ENCODE results near the gene SLC13A1. TPM values are rescaled to one million over a fixed set of nuclear protein-coding genes. Genes with fewer than 3 reads are reported as not detected.
"Not testable (repeated sequence)": the region's sequence is repeated elsewhere in the genome, so short reads cannot be mapped to it uniquely, and the experiment has no call there.

The SLC13A1 gene
- total and polyA plus RNA-seq, 2 donors = under 0.01 to 0.02 TPM

DNA sequence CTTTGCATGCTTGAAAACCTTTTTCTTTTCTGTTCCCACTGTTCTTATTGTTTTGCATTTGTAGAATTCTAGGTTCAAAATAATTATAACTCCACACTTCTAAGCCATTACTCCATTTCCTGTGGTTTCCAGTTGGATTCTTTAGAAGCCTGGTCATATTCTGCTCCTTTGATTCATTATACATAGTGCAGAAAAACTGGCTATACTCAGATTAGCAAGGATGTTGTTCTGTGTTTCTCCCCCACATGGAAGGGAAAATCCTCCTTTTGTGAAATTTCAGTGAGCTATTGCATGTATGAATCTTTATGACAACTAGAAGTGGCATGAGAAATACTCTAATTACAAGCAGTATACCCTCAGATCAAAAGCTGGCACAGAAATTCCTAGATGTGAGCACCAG is 79.5 kb downstream of the SLC13A1 start:
- H3K4me3 ChIP-seq (ENCODE audit: low read length in 2 of 2) = no peak overlapping the region
- no peaks in the 10 kb centered on the region for H3K36me3 ChIP-seq (ENCODE audit: control insufficient read depth in 2 of 2, insufficient read depth in 2 of 2, low read length in 1 of 2)
- H3K9me3 ChIP-seq (ENCODE audit: control insufficient read depth in 2 of 2, insufficient read depth in 1 of 2, low read length in 1 of 2) = no peaks in the 10 kb centered on the region
- no peak for DNase-seq (ENCODE audit: low read depth in 6 of 9, low spot score in 9 of 9)
- no peaks in the 10 kb centered on the region for H3K4me1 ChIP-seq (ENCODE audit: control insufficient read depth in 2 of 2, insufficient read depth in 2 of 2, low read length in 2 of 2)
- no peak overlapping the region for H3K27ac ChIP-seq (ENCODE audit: low read depth in 1 of 2, low read length in 1 of 2)
- H3K27me3 ChIP-seq (ENCODE audit: control insufficient read depth in 2 of 2, insufficient read depth in 1 of 2, low read length in 1 of 2) = no peaks in the 10 kb centered on the region

DNA sequence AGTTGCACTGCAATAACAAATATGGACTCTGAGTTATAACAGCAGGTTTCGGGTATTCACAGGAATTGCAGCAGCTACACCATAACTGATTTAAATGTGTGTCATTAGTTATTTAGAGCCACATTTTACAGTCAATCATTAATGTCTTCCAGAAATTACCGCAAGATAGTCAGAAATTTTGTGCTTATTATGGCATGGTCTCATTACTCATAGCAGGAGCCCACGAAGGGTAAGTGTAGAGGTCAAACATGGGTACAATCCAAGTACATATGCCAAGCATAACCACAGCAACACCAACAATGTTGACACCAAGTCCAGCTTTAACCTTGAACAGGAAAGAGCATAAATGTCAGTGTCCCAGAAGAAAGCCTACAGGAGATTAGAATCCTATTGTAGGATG is 84.4 kb downstream of the SLC13A1 start:
- H3K4me3 ChIP-seq (ENCODE audit: low read length in 2 of 2) = no peak overlapping the region
- H3K27me3 ChIP-seq (ENCODE audit: control insufficient read depth in 2 of 2, insufficient read depth in 1 of 2, low read length in 1 of 2) = no peaks in the 10 kb centered on the region
- H3K9me3 ChIP-seq (ENCODE audit: control insufficient read depth in 2 of 2, insufficient read depth in 1 of 2, low read length in 1 of 2) = no peaks in the 10 kb centered on the region
- no peak overlapping the region for H3K27ac ChIP-seq (ENCODE audit: low read depth in 1 of 2, low read length in 1 of 2)
- H3K36me3 ChIP-seq (ENCODE audit: control insufficient read depth in 2 of 2, insufficient read depth in 2 of 2, low read length in 1 of 2) = no peaks in the 10 kb centered on the region
- 92% methylated on average over 3 of the region's 3 CpGs for WGBS
- no peak for DNase-seq (ENCODE audit: low read depth in 6 of 9, low spot score in 9 of 9)
- no peaks in the 10 kb centered on the region for H3K4me1 ChIP-seq (ENCODE audit: control insufficient read depth in 2 of 2, insufficient read depth in 2 of 2, low read length in 2 of 2)

DNA sequence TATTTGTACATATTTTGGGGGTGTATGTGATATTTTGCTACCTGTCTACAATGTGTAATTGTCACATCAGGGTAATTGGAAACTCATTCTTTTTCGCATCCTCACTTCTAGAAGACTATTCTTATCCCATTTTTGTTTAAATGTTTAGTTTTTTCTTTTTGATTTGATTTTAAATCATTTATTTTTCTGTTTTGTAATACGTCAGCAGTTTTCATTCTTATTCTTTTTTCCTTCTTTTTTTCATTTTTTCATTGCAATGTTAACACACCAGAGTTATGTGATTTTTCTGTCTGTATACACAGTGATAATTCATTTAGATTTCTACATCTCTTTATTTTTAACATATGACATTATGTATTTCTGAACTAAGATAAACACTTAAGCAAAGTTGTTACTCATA is 85.5 kb downstream of the SLC13A1 start:
- WGBS = 93% methylated on average over 2 of the region's 2 CpGs

DNA sequence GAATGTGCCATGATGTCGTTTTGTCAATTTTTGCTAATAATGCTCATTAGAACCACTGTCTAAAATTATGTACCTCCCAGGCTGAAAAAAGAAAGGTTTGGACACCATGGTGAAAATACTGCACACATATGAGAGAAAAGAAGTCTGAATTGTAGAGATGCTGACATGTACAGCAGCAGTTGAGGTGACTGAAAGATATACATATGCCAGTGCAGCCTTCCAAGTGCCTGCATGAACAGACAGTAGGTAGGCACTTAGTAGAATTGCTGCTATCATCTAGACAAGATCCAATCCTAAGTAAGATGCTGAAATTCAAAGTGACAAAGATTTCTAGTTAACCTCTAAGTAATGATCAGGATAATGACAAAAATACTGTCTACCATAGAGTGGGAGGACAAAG is 86.9 kb downstream of the SLC13A1 start:
- H3K27ac ChIP-seq (ENCODE audit: low read depth in 1 of 2, low read length in 1 of 2) = no peak overlapping the region
- 88% methylated on average over 1 of the region's 1 CpG for WGBS

More for the DNA sequence above, 85.5 kb downstream of the SLC13A1 start:
- Histone ChIP-seq H3K27me3 (ENCODE audit: control insufficient read depth in 2 of 2, insufficient read depth in 1 of 2, low read length in 1 of 2) (no peaks in the 10 kb centered on the region), H3K27ac (ENCODE audit: low read depth in 1 of 2, low read length in 1 of 2) (no peak overlapping the region), H3K9me3 (ENCODE audit: control insufficient read depth in 2 of 2, insufficient read depth in 1 of 2, low read length in 1 of 2) (no peaks in the 10 kb centered on the region), H3K4me3 (ENCODE audit: low read length in 2 of 2) (no peak overlapping the region), H3K36me3 (ENCODE audit: control insufficient read depth in 2 of 2, insufficient read depth in 2 of 2, low read length in 1 of 2) (no peaks in the 10 kb centered on the region), H3K4me1 (ENCODE audit: control insufficient read depth in 2 of 2, insufficient read depth in 2 of 2, low read length in 2 of 2) (no peaks in the 10 kb centered on the region)
- DNase-seq (ENCODE audit: low read depth in 6 of 9, low spot score in 9 of 9) = no peak

DNA sequence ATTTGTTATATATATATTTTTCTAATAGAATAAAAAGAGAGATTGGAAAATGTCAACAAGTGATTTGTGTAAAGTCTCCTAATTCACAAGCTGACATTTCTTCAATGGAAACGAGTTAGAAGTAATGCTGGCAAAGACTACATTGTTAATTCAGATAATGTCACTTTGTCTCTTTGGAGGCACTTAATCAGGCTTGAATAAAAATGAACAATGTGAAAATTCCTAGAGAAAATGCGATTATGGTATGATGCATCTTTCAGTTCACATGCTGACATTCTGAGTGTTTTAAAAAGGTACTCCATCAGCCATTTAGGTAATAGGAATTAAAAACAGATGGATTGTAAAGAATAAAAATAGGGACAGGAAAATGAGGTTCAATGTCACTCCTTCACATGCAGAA is 100.1 kb downstream of the SLC13A1 start:
- Histone ChIP-seq H3K4me3 (ENCODE audit: low read length in 2 of 2) (no peak overlapping the region), H3K9me3 (ENCODE audit: control insufficient read depth in 2 of 2, insufficient read depth in 1 of 2, low read length in 1 of 2) (no peaks in the 10 kb centered on the region), H3K4me1 (ENCODE audit: control insufficient read depth in 2 of 2, insufficient read depth in 2 of 2, low read length in 2 of 2) (no peaks in the 10 kb centered on the region), H3K27ac (ENCODE audit: low read depth in 1 of 2, low read length in 1 of 2) (no peak overlapping the region), H3K27me3 (ENCODE audit: control insufficient read depth in 2 of 2, insufficient read depth in 1 of 2, low read length in 1 of 2) (no peaks in the 10 kb centered on the region), H3K36me3 (ENCODE audit: control insufficient read depth in 2 of 2, insufficient read depth in 2 of 2, low read length in 1 of 2) (no peaks in the 10 kb centered on the region)
- 81% methylated on average over 2 of the region's 2 CpGs for WGBS
- no peak for DNase-seq (ENCODE audit: low read depth in 6 of 9, low spot score in 9 of 9)

More for the DNA sequence above, 86.9 kb downstream of the SLC13A1 start:
- no peak for DNase-seq (ENCODE audit: low read depth in 6 of 9, low spot score in 9 of 9)
- no peaks in the 10 kb centered on the region for H3K36me3 ChIP-seq (ENCODE audit: control insufficient read depth in 2 of 2, insufficient read depth in 2 of 2, low read length in 1 of 2)
- H3K4me3 ChIP-seq (ENCODE audit: low read length in 2 of 2) = no peak overlapping the region
- H3K9me3 ChIP-seq (ENCODE audit: control insufficient read depth in 2 of 2, insufficient read depth in 1 of 2, low read length in 1 of 2) = no peaks in the 10 kb centered on the region
- no peaks in the 10 kb centered on the region for H3K4me1 ChIP-seq (ENCODE audit: control insufficient read depth in 2 of 2, insufficient read depth in 2 of 2, low read length in 2 of 2)
- H3K27me3 ChIP-seq (ENCODE audit: control insufficient read depth in 2 of 2, insufficient read depth in 1 of 2, low read length in 1 of 2) = no peaks in the 10 kb centered on the region

DNA sequence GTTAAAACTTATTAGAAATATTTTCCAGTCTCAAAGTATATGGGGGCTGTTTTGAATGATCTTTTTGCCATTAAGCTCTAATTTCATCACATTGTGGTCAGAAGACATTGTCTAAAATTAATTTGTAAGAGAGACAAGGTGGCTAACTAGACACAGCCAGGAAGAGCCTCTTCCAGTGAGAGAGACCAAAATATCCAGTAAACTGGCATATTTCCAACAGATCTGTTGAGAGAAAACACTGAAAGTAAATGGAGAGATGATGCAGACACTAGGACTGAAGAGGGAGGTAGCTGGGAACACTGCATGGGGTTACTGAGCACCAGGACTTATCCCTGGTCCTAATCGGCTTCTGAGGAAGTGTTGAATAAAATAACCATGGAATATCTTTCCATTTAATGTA is 102.8 kb downstream of the SLC13A1 start:
- 79% methylated on average over 1 of the region's 1 CpG for WGBS
- DNase-seq (ENCODE audit: low read depth in 6 of 9, low spot score in 9 of 9) = no peak
- Histone ChIP-seq H3K4me1 (ENCODE audit: control insufficient read depth in 2 of 2, insufficient read depth in 2 of 2, low read length in 2 of 2) (no peaks in the 10 kb centered on the region), H3K27me3 (ENCODE audit: control insufficient read depth in 2 of 2, insufficient read depth in 1 of 2, low read length in 1 of 2) (no peaks in the 10 kb centered on the region), H3K27ac (ENCODE audit: low read depth in 1 of 2, low read length in 1 of 2) (no peak overlapping the region), H3K36me3 (ENCODE audit: control insufficient read depth in 2 of 2, insufficient read depth in 2 of 2, low read length in 1 of 2) (no peaks in the 10 kb centered on the region), H3K4me3 (ENCODE audit: low read length in 2 of 2) (no peak overlapping the region), H3K9me3 (ENCODE audit: control insufficient read depth in 2 of 2, insufficient read depth in 1 of 2, low read length in 1 of 2) (no peaks in the 10 kb centered on the region)

DNA sequence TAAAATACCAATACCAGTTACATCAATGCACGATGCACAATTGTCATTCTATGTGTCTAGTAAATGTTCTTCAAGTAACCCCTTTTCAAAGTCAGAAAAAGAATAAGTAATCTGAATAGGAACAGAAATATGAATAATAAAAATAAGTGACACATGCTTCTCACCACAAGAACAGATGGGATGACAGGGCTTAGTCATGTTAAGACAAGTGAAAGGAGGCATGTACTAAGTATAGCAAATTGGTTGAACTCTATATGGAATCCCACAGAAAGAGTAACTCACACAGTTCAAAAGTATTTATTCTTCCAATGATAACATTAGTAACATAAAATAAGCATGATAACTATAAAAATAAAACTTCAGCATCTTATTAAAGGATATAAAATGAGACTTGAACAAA is 103.3 kb downstream of the SLC13A1 start:
- Histone ChIP-seq H3K4me3 (ENCODE audit: low read length in 2 of 2) (no peak overlapping the region), H3K36me3 (ENCODE audit: control insufficient read depth in 2 of 2, insufficient read depth in 2 of 2, low read length in 1 of 2) (no peaks in the 10 kb centered on the region), H3K4me1 (ENCODE audit: control insufficient read depth in 2 of 2, insufficient read depth in 2 of 2, low read length in 2 of 2) (no peaks in the 10 kb centered on the region), H3K27me3 (ENCODE audit: control insufficient read depth in 2 of 2, insufficient read depth in 1 of 2, low read length in 1 of 2) (no peaks in the 10 kb centered on the region), H3K9me3 (ENCODE audit: control insufficient read depth in 2 of 2, insufficient read depth in 1 of 2, low read length in 1 of 2) (no peaks in the 10 kb centered on the region), H3K27ac (ENCODE audit: low read depth in 1 of 2, low read length in 1 of 2) (no peak overlapping the region)
- no peak for DNase-seq (ENCODE audit: low read depth in 6 of 9, low spot score in 9 of 9)
- WGBS = 86% methylated on average over 1 of the region's 1 CpG

DNA sequence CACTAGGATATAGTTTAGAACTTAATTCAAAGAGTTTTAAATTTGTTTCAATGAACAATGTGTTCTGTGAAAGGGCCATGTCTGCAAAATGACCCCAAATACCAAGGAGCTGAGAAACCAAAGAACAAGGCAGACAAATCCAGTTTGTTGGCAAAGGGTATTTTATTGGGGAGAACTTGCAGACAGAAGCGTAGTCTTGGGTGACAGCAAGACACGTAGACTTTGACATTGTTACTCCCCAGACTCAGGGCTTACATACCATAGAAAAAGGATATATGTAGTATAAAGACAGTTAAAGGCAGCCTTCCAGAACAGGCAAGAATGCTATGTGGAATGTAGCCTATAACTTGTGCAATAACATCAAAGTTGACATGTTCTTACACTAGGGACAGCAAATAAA is 109.3 kb downstream of the SLC13A1 start:
- Histone ChIP-seq H3K9me3 (ENCODE audit: control insufficient read depth in 2 of 2, insufficient read depth in 1 of 2, low read length in 1 of 2) (no peaks in the 10 kb centered on the region), H3K36me3 (ENCODE audit: control insufficient read depth in 2 of 2, insufficient read depth in 2 of 2, low read length in 1 of 2) (no peaks in the 10 kb centered on the region), H3K27me3 (ENCODE audit: control insufficient read depth in 2 of 2, insufficient read depth in 1 of 2, low read length in 1 of 2) (no peaks in the 10 kb centered on the region), H3K4me1 (ENCODE audit: control insufficient read depth in 2 of 2, insufficient read depth in 2 of 2, low read length in 2 of 2) (no peaks in the 10 kb centered on the region), H3K27ac (ENCODE audit: low read depth in 1 of 2, low read length in 1 of 2) (no peak overlapping the region), H3K4me3 (ENCODE audit: low read length in 2 of 2) (no peak overlapping the region)
- no peak for DNase-seq (ENCODE audit: low read depth in 6 of 9, low spot score in 9 of 9)
- WGBS = 88% methylated on average over 2 of the region's 2 CpGs

DNA sequence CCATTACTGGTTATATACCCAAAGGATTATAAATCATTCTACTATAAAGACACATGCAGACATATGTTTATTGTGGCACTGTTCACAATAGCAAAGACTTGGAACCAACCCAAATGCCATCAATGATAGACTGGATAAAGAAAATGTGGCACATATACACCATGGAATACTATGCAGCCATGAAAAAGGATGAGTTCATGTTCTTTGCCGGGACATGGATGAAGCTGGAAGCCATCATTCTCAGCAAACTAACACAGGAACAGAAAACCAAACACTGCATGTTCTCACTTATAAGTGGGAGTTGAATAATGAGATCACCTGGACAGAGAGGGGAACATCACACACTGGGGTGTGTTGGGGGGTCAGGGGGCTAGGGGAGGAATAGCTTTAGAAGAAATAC is 112.9 kb downstream of the SLC13A1 start:
- not testable (repeated sequence) for H3K4me1 ChIP-seq (ENCODE audit: control insufficient read depth in 2 of 2, insufficient read depth in 2 of 2, low read length in 2 of 2); DNase-seq (ENCODE audit: low read depth in 6 of 9, low spot score in 9 of 9); H3K27ac ChIP-seq (ENCODE audit: low read depth in 1 of 2, low read length in 1 of 2); H3K36me3 ChIP-seq (ENCODE audit: control insufficient read depth in 2 of 2, insufficient read depth in 2 of 2, low read length in 1 of 2); H3K4me3 ChIP-seq (ENCODE audit: low read length in 2 of 2); H3K9me3 ChIP-seq (ENCODE audit: control insufficient read depth in 2 of 2, insufficient read depth in 1 of 2, low read length in 1 of 2); H3K27me3 ChIP-seq (ENCODE audit: control insufficient read depth in 2 of 2, insufficient read depth in 1 of 2, low read length in 1 of 2)
- WGBS = 96% methylated on average over 1 of the region's 1 CpG

DNA sequence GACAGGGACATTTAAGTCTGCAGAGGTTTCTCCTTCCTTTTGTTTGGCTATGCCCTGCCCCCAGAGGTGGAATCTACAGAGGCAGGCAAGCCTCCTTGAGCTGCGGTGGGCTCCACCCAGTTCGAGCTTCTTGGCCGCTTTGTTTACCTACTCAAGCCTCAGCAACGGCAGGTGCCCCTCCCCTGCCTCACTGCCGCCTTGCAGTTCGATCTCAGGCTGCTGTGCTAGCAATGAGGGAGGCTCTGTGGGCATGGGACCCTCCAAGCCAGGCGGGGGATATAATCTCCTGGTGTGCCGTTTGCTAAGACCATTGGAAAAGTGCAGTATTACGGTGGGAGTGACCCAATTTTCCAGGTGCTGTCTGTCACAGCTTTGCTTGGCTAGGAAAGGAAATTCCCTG is 114.9 kb downstream of the SLC13A1 start:
- H3K4me1 ChIP-seq (ENCODE audit: control insufficient read depth in 2 of 2, insufficient read depth in 2 of 2, low read length in 2 of 2); H3K4me3 ChIP-seq (ENCODE audit: low read length in 2 of 2); H3K9me3 ChIP-seq (ENCODE audit: control insufficient read depth in 2 of 2, insufficient read depth in 1 of 2, low read length in 1 of 2); H3K27ac ChIP-seq (ENCODE audit: low read depth in 1 of 2, low read length in 1 of 2); H3K36me3 ChIP-seq (ENCODE audit: control insufficient read depth in 2 of 2, insufficient read depth in 2 of 2, low read length in 1 of 2); DNase-seq (ENCODE audit: low read depth in 6 of 9, low spot score in 9 of 9); H3K27me3 ChIP-seq (ENCODE audit: control insufficient read depth in 2 of 2, insufficient read depth in 1 of 2, low read length in 1 of 2): not testable (repeated sequence)
- 92% methylated on average over 9 of the region's 9 CpGs for WGBS

All from thymus (tissue), 11 donors.